Endothelial cell (in vitro differentiated cells): ENCODE results near the gene NDUFAF3. TPM values are rescaled to one million over a fixed set of nuclear protein-coding genes. Genes with fewer than 3 reads are reported as not detected.

Experiments
- DNase-seq: peaks from one replicate; pipeline ENCODE4 v3.0.0; 2021; ENCODE audit warnings: low spot score
- H3K27ac Mint-ChIP-seq: one replicate; pipeline ENCODE4 v1.8.0; 2021; ENCODE audit warnings: mixed read lengths, inconsistent platforms; ENCODE audit not compliant: unreplicated experiment
- H3K27me3 Mint-ChIP-seq: one replicate; pipeline ENCODE4 v1.8.0; 2021; ENCODE audit warnings: mild to moderate bottlenecking, moderate library complexity, mixed read lengths, inconsistent platforms; ENCODE audit not compliant: unreplicated experiment
- H3K36me3 Mint-ChIP-seq: one replicate; pipeline ENCODE4 v1.8.0; 2021; ENCODE audit warnings: mild to moderate bottlenecking, low read depth, mixed read lengths, inconsistent platforms; ENCODE audit not compliant: unreplicated experiment
- H3K4me1 Mint-ChIP-seq: one replicate; pipeline ENCODE4 v1.8.0; 2021; ENCODE audit warnings: mild to moderate bottlenecking, mixed read lengths, inconsistent platforms; ENCODE audit not compliant: unreplicated experiment
- H3K4me3 Mint-ChIP-seq: one replicate; pipeline ENCODE4 v1.8.0; 2021; ENCODE audit warnings: mild to moderate bottlenecking, mixed read lengths, inconsistent platforms; ENCODE audit not compliant: unreplicated experiment
- H3K9me3 Mint-ChIP-seq: one replicate; pipeline ENCODE4 v1.8.0; 2021; ENCODE audit warnings: mixed read lengths, inconsistent platforms; ENCODE audit not compliant: unreplicated experiment
- CTCF ChIP-seq: fragments of 200-600 bp; sonication (generic); IDR thresholded peaks from one replicate; pipeline ENCODE4 v1.5.0; 2021; ENCODE audit warnings: antibody characterized with exemption; ENCODE audit not compliant: unreplicated experiment
- total RNA-seq: library from RNA; stranded (reverse); fragmentation: NEBNext Ultra II Directional; extraction: Animal tissue kit (Norgen Biotek cat#: 25700); gene quantifications from one replicate; pipeline ENCODE4 v1.2.1, GENCODE V29; 2021; ENCODE audit not compliant: unreplicated experiment

The NDUFAF3 gene
- total RNA-seq, 1 donor from 2014 or later: 32.3 TPM

DNA sequence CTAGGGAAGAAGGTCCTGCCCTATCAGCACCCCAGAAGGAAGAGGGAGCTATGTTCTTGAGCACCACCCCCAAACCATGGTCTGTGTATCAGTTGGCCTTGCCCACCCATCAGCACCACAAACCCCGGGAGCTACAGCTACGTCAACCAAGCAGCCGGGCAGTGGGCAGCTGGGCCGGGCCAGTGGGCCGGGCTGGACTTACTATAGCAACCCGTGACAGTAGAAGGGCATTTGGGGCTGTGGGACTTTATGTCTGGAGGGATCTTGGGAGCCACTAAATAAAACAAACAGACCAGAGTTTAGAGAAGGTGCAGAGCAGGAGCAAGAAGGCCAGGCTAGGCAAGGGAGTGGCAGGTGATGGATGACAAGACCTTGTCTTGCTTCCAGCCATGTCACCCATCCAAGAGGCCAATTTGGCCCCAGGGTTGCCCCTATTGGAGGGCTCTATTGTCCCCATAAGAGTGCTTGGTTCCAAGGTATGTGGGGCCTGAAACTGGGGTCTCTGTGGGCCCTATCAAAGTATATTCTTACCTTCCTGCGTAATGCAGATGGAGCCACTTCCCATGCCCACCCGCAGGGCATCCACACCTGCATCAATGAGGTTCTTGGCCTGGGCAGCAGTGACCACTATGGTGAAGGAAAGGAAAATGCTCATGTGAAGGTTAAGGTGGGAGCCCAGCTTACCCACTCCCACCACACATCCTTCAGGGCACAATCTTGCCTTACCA lies 4.0 kb downstream of the NDUFAF3 start:
- Mint-ChIP-seq H3K9me3 (no peaks in the 10 kb centered on the region), H3K27ac (no peak overlapping the region), H3K36me3 (peaks cover 27% of the 10 kb centered on the region), H3K27me3 (peaks cover 7% of the 10 kb centered on the region), H3K4me3 (no peak overlapping the region), H3K4me1 (peaks cover 13% of the 10 kb centered on the region)
- TF ChIP-seq CTCF: no peak
- DNase-seq: no peak

- Mint-ChIP-seq H3K4me1 (peaks cover 13% of the 10 kb centered on the region), H3K36me3 (peaks cover 31% of the 10 kb centered on the region), H3K9me3 (no peaks in the 10 kb centered on the region), H3K4me3 (no peak overlapping the region), H3K27ac (no peak overlapping the region), H3K27me3 (peaks cover 7% of the 10 kb centered on the region)
- TF ChIP-seq CTCF: no peak
- no peak for DNase-seq
Observed at GRCh38 chr3:49026536-49026935, 4.6 kb downstream of the NDUFAF3 start.

DNA sequence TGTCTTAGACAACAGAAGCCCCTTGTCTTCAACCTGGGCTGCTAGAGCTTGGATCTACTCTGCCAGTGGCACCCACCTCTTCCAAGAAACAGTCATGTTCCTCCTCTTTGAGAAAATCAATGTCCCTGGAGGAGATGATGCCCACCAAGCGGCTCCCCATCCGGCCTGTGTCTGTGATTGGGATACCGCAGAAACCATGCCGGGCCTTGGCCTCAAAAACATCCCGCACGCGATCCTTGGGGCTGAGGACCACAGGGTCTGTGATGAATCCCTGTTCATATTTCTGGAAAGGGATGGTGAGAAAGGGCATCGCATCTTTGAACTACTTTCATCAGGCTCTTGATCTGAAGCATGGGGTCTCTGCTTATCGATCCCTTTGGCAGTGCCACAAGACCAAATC lies 5.7 kb downstream of the NDUFAF3 start:
- peaks cover 4% of the 10 kb centered on the region for H3K27me3 Mint-ChIP-seq
- no peak overlapping the region for H3K4me3 Mint-ChIP-seq
- H3K4me1 Mint-ChIP-seq: peaks cover 9% of the 10 kb centered on the region
- DNase-seq: no peak
- no peaks in the 10 kb centered on the region for H3K9me3 Mint-ChIP-seq
- H3K27ac Mint-ChIP-seq: peak overlapping the region; percentile 61
- H3K36me3 Mint-ChIP-seq: peaks cover 38% of the 10 kb centered on the region
- TF ChIP-seq CTCF: no peak

- peaks cover 35% of the 10 kb centered on the region for H3K36me3 Mint-ChIP-seq
- no peaks in the 10 kb centered on the region for H3K9me3 Mint-ChIP-seq
Observed at GRCh38 chr3:49028298-49028672, 6.4 kb downstream of the NDUFAF3 start.

More at GRCh38 chr3:49028298-49028672, 6.4 kb downstream of the NDUFAF3 start:
- no peak for TF ChIP-seq CTCF
- H3K4me3 Mint-ChIP-seq: peak overlapping the region; percentile 93
- H3K27me3 Mint-ChIP-seq: no peaks in the 10 kb centered on the region
- DNase-seq: no peak
- peaks cover 6% of the 10 kb centered on the region for H3K4me1 Mint-ChIP-seq
- H3K27ac Mint-ChIP-seq: peak overlapping the region; percentile 38
